HepG2 (cell line): ENCODE measurements around the gene CIT. TPM values are rescaled to one million over a fixed set of nuclear protein-coding genes. Genes with fewer than 3 reads are reported as not detected.

Source experiments
- ELF3 ChIP-seq: IDR thresholded peaks from 2 replicates; pipeline ENCODE4 v1.6.1; 2016; ENCODE audit warnings: missing genetic modification reagents, missing compliant biosample characterization
- FOXP1 ChIP-seq, 2 experiments: fragments of 450-650 bp in 1 of 2; IDR thresholded peaks; 2 replicates each; pipeline ENCODE4 v1.6.1; 2017 to 2018; ENCODE audit warnings: antibody characterized with exemption in 1 of 2
- HNRNPK ChIP-seq: fragments of 200-400 bp; formaldehyde crosslinking; IDR thresholded peaks from 2 replicates; pipeline ENCODE4 v1.6.1; 2018; ENCODE audit warnings: low read length, low read depth, moderate library complexity, mild to moderate bottlenecking; ENCODE audit not compliant: poor library complexity, severe bottlenecking
- KDM2A ChIP-seq: sonication (generic); formaldehyde crosslinking; IDR thresholded peaks from 2 replicates; pipeline ENCODE4 v1.4.0; 2020; ENCODE audit warnings: low read depth, missing genetic modification reagents, borderline replicate concordance
- NFIC ChIP-seq: IDR thresholded peaks from 2 replicates; pipeline ENCODE4 v1.6.1; 2012; ENCODE audit warnings: mild to moderate bottlenecking, low read length, inconsistent platforms
- NR2F1 ChIP-seq, 2 experiments: fragments of 450-650 bp in 1 of 2; formaldehyde crosslinking in 1 of 2; IDR thresholded peaks; 2 replicates each; pipeline versions ENCODE4 v1.5.0 to v1.6.1; 2016 to 2020; ENCODE audit warnings: mild to moderate bottlenecking in 1 of 2, missing compliant biosample characterization in 1 of 2, missing genetic modification reagents in 1 of 2, moderate library complexity in 1 of 2
- PHF5A ChIP-seq: IDR thresholded peaks from one replicate; pipeline ENCODE4 v1.6.1; 2018; ENCODE audit warnings: low read depth, missing genetic modification reagents; ENCODE audit not compliant: unreplicated experiment
- SAFB2 ChIP-seq: sonication (generic); formaldehyde crosslinking; IDR thresholded peaks from 2 replicates; pipeline ENCODE4 v1.5.1; 2020; ENCODE audit warnings: missing genetic modification reagents, low read depth, mild to moderate bottlenecking, borderline replicate concordance
- SKIL ChIP-seq: sonication (generic); formaldehyde crosslinking; IDR thresholded peaks from 2 replicates; pipeline ENCODE4 v1.8.0; 2022; ENCODE audit warnings: missing genetic modification reagents, mild to moderate bottlenecking, moderate library complexity, borderline replicate concordance
- STAG1 ChIP-seq: sonication (generic); formaldehyde crosslinking; IDR thresholded peaks from 2 replicates; pipeline ENCODE4 v1.4.0; 2020; ENCODE audit warnings: missing genetic modification reagents
- THAP9 ChIP-seq: sonication (generic); formaldehyde crosslinking; IDR thresholded peaks from 2 replicates; pipeline ENCODE4; 2020; ENCODE audit warnings: missing genetic modification reagents, mild to moderate bottlenecking, borderline replicate concordance
- TOE1 ChIP-seq: sonication (generic); formaldehyde crosslinking; IDR thresholded peaks from 2 replicates; pipeline ENCODE4 v1.4.0; 2020; ENCODE audit warnings: mild to moderate bottlenecking, missing genetic modification reagents
- U2AF2 ChIP-seq: fragments of 200-400 bp; formaldehyde crosslinking; IDR thresholded peaks from 2 replicates; pipeline ENCODE4 v1.6.1; 2017; ENCODE audit warnings: low read depth, mild to moderate bottlenecking, low read length
- ZBTB3 ChIP-seq: sonication (generic); formaldehyde crosslinking; IDR thresholded peaks from 2 replicates; pipeline ENCODE4 v1.4.0; 2020; ENCODE audit warnings: low read depth, mild to moderate bottlenecking, moderate library complexity, missing genetic modification reagents, borderline replicate concordance
- ZEB1 ChIP-seq: IDR thresholded peaks from 2 replicates; pipeline ENCODE4 v1.6.1; 2012; ENCODE audit warnings: mild to moderate bottlenecking, low read depth, inconsistent platforms; ENCODE audit not compliant: insufficient replicate concordance
- ZFX ChIP-seq: sonication (generic); formaldehyde crosslinking; IDR thresholded peaks from 2 replicates; pipeline ENCODE4 v1.4.0; 2020; ENCODE audit warnings: mild to moderate bottlenecking, low read depth, missing genetic modification reagents, moderate library complexity
- ZNF674 ChIP-seq: sonication (generic); formaldehyde crosslinking; IDR thresholded peaks from 2 replicates; pipeline ENCODE4 v1.5.0; 2020; ENCODE audit warnings: low read depth, mild to moderate bottlenecking, missing genetic modification reagents
- ZNF777 ChIP-seq: sonication (generic); formaldehyde crosslinking; IDR thresholded peaks from 2 replicates; pipeline ENCODE4 v1.4.0; 2020; ENCODE audit warnings: missing genetic modification reagents
- ZNF850 ChIP-seq: sonication (generic); formaldehyde crosslinking; conservative IDR thresholded peaks from 2 replicates; pipeline ENCODE4 v1.9.0; 2021; ENCODE audit warnings: mild to moderate bottlenecking, missing genetic modification reagents
- ZNF878 ChIP-seq: sonication (generic); formaldehyde crosslinking; IDR thresholded peaks from 2 replicates; pipeline ENCODE4 v1.8.1; 2023; ENCODE audit warnings: mild to moderate bottlenecking, missing genetic modification reagents, moderate library complexity
- polyA plus RNA-seq, 8 experiments: library from polyadenylated mRNA; depleted of rRNA in 3 of 8; stranded (reverse) in 7 of 8; unstranded in 1 of 8; fragments of >200 nt; fragmentation: Illumina TruSeq in 4 of 8; extraction: Trizol in 4 of 8; gene quantifications; 2 replicates each; pipeline versions ENCODE4 v1.2.1 to v1.2.3, GENCODE V29; 2011 to 2016; ENCODE audit warnings: low read depth in 4 of 8, missing spikeins in 1 of 8, mixed read lengths in 1 of 8; ENCODE audit not compliant: insufficient read depth in 1 of 8
- total RNA-seq, 5 experiments: library from RNA; depleted of rRNA; stranded (reverse); fragments of >200 nt; fragmentation: Illumina TruSeq; extraction: Trizol; gene quantifications; 2 replicates each; pipeline ENCODE4 v1.2.3, GENCODE V29; 2016; ENCODE audit warnings: low read depth in 1 of 5
- TF ChIP-seq, protein P1 (sequence below): IDR thresholded peaks from 2 replicates; pipeline ENCODE4 v1.6.1; 2016; ENCODE audit warnings: missing compliant biosample characterization, missing genetic modification reagents, borderline replicate concordance
- TF ChIP-seq, protein P2 (sequence below): sonication (generic); formaldehyde crosslinking; IDR thresholded peaks from 2 replicates; pipeline ENCODE4 v1.5.1; 2020; ENCODE audit warnings: missing genetic modification reagents, mild to moderate bottlenecking, borderline replicate concordance
- TF ChIP-seq, protein P3 (sequence below): IDR thresholded peaks from 2 replicates; pipeline ENCODE4 v1.6.1; 2012; ENCODE audit warnings: inconsistent platforms

CIT gene
- total and polyA plus RNA-seq, 2 of the 13 experiments (the other 11 are each of a cell fraction or from before 2014, with no cell fraction given): 7.7 to 11.7 TPM

- no peak for TF ChIP-seq PHF5A
- TF ChIP-seq ZBTB3 (CRISPR knock-in tag): no peak
- TF ChIP-seq, protein P1, sequence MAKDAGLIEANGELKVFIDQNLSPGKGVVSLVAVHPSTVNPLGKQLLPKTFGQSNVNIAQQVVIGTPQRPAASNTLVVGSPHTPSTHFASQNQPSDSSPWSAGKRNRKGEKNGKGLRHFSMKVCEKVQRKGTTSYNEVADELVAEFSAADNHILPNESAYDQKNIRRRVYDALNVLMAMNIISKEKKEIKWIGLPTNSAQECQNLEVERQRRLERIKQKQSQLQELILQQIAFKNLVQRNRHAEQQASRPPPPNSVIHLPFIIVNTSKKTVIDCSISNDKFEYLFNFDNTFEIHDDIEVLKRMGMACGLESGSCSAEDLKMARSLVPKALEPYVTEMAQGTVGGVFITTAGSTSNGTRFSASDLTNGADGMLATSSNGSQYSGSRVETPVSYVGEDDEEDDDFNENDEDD (CRISPR knock-in tag): peak; percentile 23; the same call in 1 of the 2 replicates
- TF ChIP-seq STAG1: peak; percentile 28; the same call in 1 of the 2 replicates
- no peak for TF ChIP-seq FOXP1 (IDR thresholded peaks at IDR 0.05)
- TF ChIP-seq FOXP1 (CRISPR knock-in tag; IDR thresholded peaks at IDR 0.05): no peak
- TF ChIP-seq SAFB2 (CRISPR knock-in tag): no peak
- no peak for TF ChIP-seq U2AF2
- no peak for TF ChIP-seq NR2F1 (CRISPR knock-in tag; IDR thresholded peaks at IDR 0.05)
- TF ChIP-seq, protein P2, sequence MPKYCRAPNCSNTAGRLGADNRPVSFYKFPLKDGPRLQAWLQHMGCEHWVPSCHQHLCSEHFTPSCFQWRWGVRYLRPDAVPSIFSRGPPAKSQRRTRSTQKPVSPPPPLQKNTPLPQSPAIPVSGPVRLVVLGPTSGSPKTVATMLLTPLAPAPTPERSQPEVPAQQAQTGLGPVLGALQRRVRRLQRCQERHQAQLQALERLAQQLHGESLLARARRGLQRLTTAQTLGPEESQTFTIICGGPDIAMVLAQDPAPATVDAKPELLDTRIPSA (CRISPR knock-in tag): no peak
- no peak for TF ChIP-seq NFIC
- TF ChIP-seq ZNF674 (CRISPR knock-in tag): no peak
- TF ChIP-seq THAP9 (CRISPR knock-in tag): no peak
- TF ChIP-seq SKIL (CRISPR knock-in tag): no peak
- no peak for TF ChIP-seq TOE1 (CRISPR knock-in tag)
- TF ChIP-seq HNRNPK: no peak
- TF ChIP-seq ELF3 (CRISPR knock-in tag): peak; percentile 9; the same call in 1 of the 2 replicates
- no peak for TF ChIP-seq ZNF850 (CRISPR knock-in tag)
- TF ChIP-seq ZEB1: no peak
- no peak for TF ChIP-seq ZNF777
- TF ChIP-seq, protein P3, sequence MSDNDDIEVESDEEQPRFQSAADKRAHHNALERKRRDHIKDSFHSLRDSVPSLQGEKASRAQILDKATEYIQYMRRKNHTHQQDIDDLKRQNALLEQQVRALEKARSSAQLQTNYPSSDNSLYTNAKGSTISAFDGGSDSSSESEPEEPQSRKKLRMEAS: peak; percentile 71
- TF ChIP-seq ZNF878: no peak
- no peak for TF ChIP-seq KDM2A (CRISPR knock-in tag)
- peak; percentile 44 for TF ChIP-seq ZFX
These were observed 185.8 kb downstream of the CIT start (continued) for GRCh38 chr12:119691202-119691810.
